ENCODE data around the gene NR1H2. TPM values are rescaled to one million over a fixed set of nuclear protein-coding genes. Genes with fewer than 3 reads are reported as not detected.
A peak's percentile ranks its signal among the peaks of the same experiment; 100 is the strongest.

NR1H2 gene
- total and polyA plus RNA-seq, 3 experiments from 2014 or later = 79.7 to 95.5 (median 82.3) TPM

GRCh38 chr19:50377051-50377461, 799 bp downstream of the NR1H2 start:
- Histone ChIP-seq H3K27ac (ENCODE audit: low read depth, low read length) (peak overlapping the region; percentile 51), H3K4me3 (ENCODE audit: low read length) (peak overlapping the region; percentile 34)
- CTCF ChIA-PET = no interaction called here

GRCh38 chr19:50377517-50377916, 1.3 kb downstream of the NR1H2 start:
- Histone ChIP-seq H3K9me3 (ENCODE audit: low read length) (no peaks in the 10 kb centered on the region), H3K4me1 (ENCODE audit: insufficient read depth, low read length) (peaks cover 13% of the 10 kb centered on the region), H3K27ac (ENCODE audit: low read depth, low read length) (peak overlapping the region; percentile 51), H3K27me3 (ENCODE audit: insufficient read depth, low read length, poor library complexity, severe bottlenecking) (no peaks in the 10 kb centered on the region), H3K36me3 (ENCODE audit: insufficient read depth, low read length) (peaks cover 30% of the 10 kb centered on the region), H3K4me3 (ENCODE audit: low read length) (no peak overlapping the region)
- Mint-ChIP-seq H3K4me3 (peak overlapping the region in 6 of 7 donors; percentile 36 to 100 (median 97)), H3K36me3 (peaks cover 5 to 61% (median 9%) of the 10 kb centered on the region in 3 donors), H3K9me3 (no peaks in the 10 kb centered on the region), H3K4me1 (peaks cover 12 to 31% (median 23%) of the 10 kb centered on the region in 3 donors), H3K27me3 (peaks cover 0 to 3% of the 10 kb centered on the region in 2 donors), H3K27ac (peak overlapping the region; percentile 9 to 100 (median 91))
- CTCF ChIA-PET = interaction anchor here (0.7 kb wide), 1 partner anchor 20 kb away, joined by 3 read pairs; no protein-coding TSS in a partner anchor
- DNase-seq = no peak
- POLR2A ChIA-PET = no interaction called here

More at GRCh38 chr19:50377051-50377461, 799 bp downstream of the NR1H2 start:
- peak; percentile 48 to 76 (median 51) for DNase-seq
- H3K27me3 ChIP-seq (ENCODE audit: insufficient read depth, low read length, poor library complexity, severe bottlenecking) = no peaks in the 10 kb centered on the region
- H3K4me1 ChIP-seq (ENCODE audit: insufficient read depth, low read length) = peaks cover 13% of the 10 kb centered on the region
- H3K4me3 Mint-ChIP-seq = peak overlapping the region; percentile 85 to 100 (median 97)
- no peaks in the 10 kb centered on the region for H3K9me3 Mint-ChIP-seq
- H3K27ac Mint-ChIP-seq = peak overlapping the region; percentile 31 to 100 (median 91)
- peaks cover 0 to 3% of the 10 kb centered on the region in 2 donors for H3K27me3 Mint-ChIP-seq
- POLR2A ChIA-PET = no interaction called here
- H3K36me3 ChIP-seq (ENCODE audit: insufficient read depth, low read length) = peaks cover 30% of the 10 kb centered on the region
- no peaks in the 10 kb centered on the region for H3K9me3 ChIP-seq (ENCODE audit: low read length)
- peaks cover 5 to 57% (median 9%) of the 10 kb centered on the region in 3 donors for H3K36me3 Mint-ChIP-seq
- peaks cover 12 to 31% (median 23%) of the 10 kb centered on the region in 3 donors for H3K4me1 Mint-ChIP-seq

- CTCF ChIA-PET = interaction anchor here (0.7 kb wide), 1 partner anchor 21 kb away, joined by 3 read pairs; no protein-coding TSS in a partner anchor
- H3K36me3 Mint-ChIP-seq = peaks cover 5 to 67% (median 9%) of the 10 kb centered on the region in 3 donors
- peak overlapping the region in 4 of 7 donors; percentile 32 to 66 (median 42) for H3K4me3 Mint-ChIP-seq
- H3K27me3 Mint-ChIP-seq = peaks cover 0 to 5% of the 10 kb centered on the region in 2 donors
- peaks cover 0 to 2% (median 0%) of the 10 kb centered on the region in 5 donors for H3K9me3 Mint-ChIP-seq
- H3K27ac Mint-ChIP-seq = peak overlapping the region in 4 of 8 donors; percentile 10 to 92 (median 70)
- Histone ChIP-seq H3K36me3 (ENCODE audit: insufficient read depth, low read length) (peaks cover 30% of the 10 kb centered on the region), H3K4me3 (ENCODE audit: low read length) (no peak overlapping the region), H3K27me3 (ENCODE audit: insufficient read depth, low read length, poor library complexity, severe bottlenecking) (no peaks in the 10 kb centered on the region), H3K9me3 (ENCODE audit: low read length) (no peaks in the 10 kb centered on the region), H3K27ac (ENCODE audit: low read depth, low read length) (peak overlapping the region; percentile 51), H3K4me1 (ENCODE audit: insufficient read depth, low read length) (peaks cover 13% of the 10 kb centered on the region)
- POLR2A ChIA-PET = no interaction called here
- H3K4me1 Mint-ChIP-seq = peaks cover 14 to 34% (median 27%) of the 10 kb centered on the region in 3 donors
- no peak for DNase-seq
Measured at GRCh38 chr19:50378169-50378862, 2.1 kb downstream of the NR1H2 start.

- H3K27me3 Mint-ChIP-seq = peaks cover 0 to 8% of the 10 kb centered on the region in 2 donors
- no peak for DNase-seq
- H3K27ac Mint-ChIP-seq = peak overlapping the region in 3 of 8 donors; percentile 21 to 81 (median 55)
- no peaks in the 10 kb centered on the region for H3K27me3 ChIP-seq (ENCODE audit: insufficient read depth, low read length, poor library complexity, severe bottlenecking)
- peaks cover 19 to 39% (median 32%) of the 10 kb centered on the region in 3 donors for H3K4me1 Mint-ChIP-seq
- ChIA-PET POLR2A (no interaction called here), CTCF (interaction anchor here (1.1 kb wide), 1 partner anchor 10 kb away, joined by 4 read pairs; no protein-coding TSS in a partner anchor)
- no peak overlapping the region for H3K4me3 ChIP-seq (ENCODE audit: low read length)
- no peaks in the 10 kb centered on the region for H3K9me3 ChIP-seq (ENCODE audit: low read length)
- H3K4me1 ChIP-seq (ENCODE audit: insufficient read depth, low read length) = peaks cover 17% of the 10 kb centered on the region
- peaks cover 5 to 70% (median 9%) of the 10 kb centered on the region in 3 donors for H3K36me3 Mint-ChIP-seq
- H3K4me3 Mint-ChIP-seq = peak overlapping the region in 1 of 7 donors; percentile 66
- H3K9me3 Mint-ChIP-seq = peaks cover 0 to 3% (median 0%) of the 10 kb centered on the region in 5 donors
- peaks cover 30% of the 10 kb centered on the region for H3K36me3 ChIP-seq (ENCODE audit: insufficient read depth, low read length)
- H3K27ac ChIP-seq (ENCODE audit: low read depth, low read length) = no peak overlapping the region
Measured at GRCh38 chr19:50378863-50379236, 2.6 kb downstream of the NR1H2 start.

- CTCF ChIA-PET = interaction anchor here (1.1 kb wide), 1 partner anchor 11 kb away, joined by 4 read pairs; no protein-coding TSS in a partner anchor
- Histone ChIP-seq H3K27ac (ENCODE audit: low read depth, low read length) (no peak overlapping the region), H3K4me3 (ENCODE audit: low read length) (no peak overlapping the region), H3K27me3 (ENCODE audit: insufficient read depth, low read length, poor library complexity, severe bottlenecking) (no peaks in the 10 kb centered on the region), H3K4me1 (ENCODE audit: insufficient read depth, low read length) (peaks cover 18% of the 10 kb centered on the region), H3K36me3 (ENCODE audit: insufficient read depth, low read length) (peaks cover 30% of the 10 kb centered on the region), H3K9me3 (ENCODE audit: low read length) (no peaks in the 10 kb centered on the region)
- Mint-ChIP-seq H3K9me3 (peaks cover 0 to 3% (median 0%) of the 10 kb centered on the region in 5 donors), H3K27ac (peak overlapping the region in 1 of 8 donors; percentile 81), H3K36me3 (peaks cover 5 to 74% (median 9%) of the 10 kb centered on the region in 3 donors), H3K4me1 (peaks cover 25 to 47% (median 36%) of the 10 kb centered on the region in 3 donors), H3K4me3 (peak overlapping the region in 1 of 7 donors; percentile 66), H3K27me3 (peaks cover 0 to 7% of the 10 kb centered on the region in 2 donors)
- POLR2A ChIA-PET = no interaction called here
- DNase-seq = no peak
Measured at GRCh38 chr19:50379602-50380001, 3.3 kb downstream of the NR1H2 start.

- Histone ChIP-seq H3K4me3 (ENCODE audit: low read length) (no peak overlapping the region), H3K27ac (ENCODE audit: low read depth, low read length) (no peak overlapping the region), H3K4me1 (ENCODE audit: insufficient read depth, low read length) (peaks cover 24% of the 10 kb centered on the region), H3K9me3 (ENCODE audit: low read length) (no peaks in the 10 kb centered on the region), H3K27me3 (ENCODE audit: insufficient read depth, low read length, poor library complexity, severe bottlenecking) (no peaks in the 10 kb centered on the region), H3K36me3 (ENCODE audit: insufficient read depth, low read length) (peaks cover 30% of the 10 kb centered on the region)
- Mint-ChIP-seq H3K4me3 (peak overlapping the region in 1 of 7 donors; percentile 66), H3K36me3 (peaks cover 5 to 75% (median 9%) of the 10 kb centered on the region in 3 donors), H3K4me1 (peaks cover 31 to 52% (median 41%) of the 10 kb centered on the region in 3 donors), H3K27me3 (peaks cover 0 to 8% of the 10 kb centered on the region in 2 donors), H3K9me3 (peaks cover 0 to 3% (median 0%) of the 10 kb centered on the region in 5 donors), H3K27ac (peak overlapping the region in 3 of 8 donors; percentile 21 to 87 (median 42))
- DNase-seq = no peak
- ChIA-PET CTCF (no interaction called here), POLR2A (no interaction called here)
Measured at GRCh38 chr19:50380137-50380536, 3.9 kb downstream of the NR1H2 start.

- H3K36me3 Mint-ChIP-seq = peaks cover 5 to 76% (median 9%) of the 10 kb centered on the region in 3 donors
- H3K9me3 Mint-ChIP-seq = peaks cover 0 to 3% (median 0%) of the 10 kb centered on the region in 5 donors
- no peak overlapping the region for H3K27ac ChIP-seq (ENCODE audit: low read depth, low read length)
- peak overlapping the region in 2 of 8 donors; percentile 26 to 87 for H3K27ac Mint-ChIP-seq
- no peak for DNase-seq
- POLR2A ChIA-PET = no interaction called here
- peaks cover 29% of the 10 kb centered on the region for H3K4me1 ChIP-seq (ENCODE audit: insufficient read depth, low read length)
- no peaks in the 10 kb centered on the region for H3K9me3 ChIP-seq (ENCODE audit: low read length)
- H3K4me1 Mint-ChIP-seq = peaks cover 32 to 56% (median 45%) of the 10 kb centered on the region in 3 donors
- H3K4me3 Mint-ChIP-seq = peak overlapping the region in 1 of 7 donors; percentile 24
- H3K27me3 ChIP-seq (ENCODE audit: insufficient read depth, low read length, poor library complexity, severe bottlenecking) = no peaks in the 10 kb centered on the region
- H3K4me3 ChIP-seq (ENCODE audit: low read length) = no peak overlapping the region
- peaks cover 30% of the 10 kb centered on the region for H3K36me3 ChIP-seq (ENCODE audit: insufficient read depth, low read length)
- CTCF ChIA-PET = no interaction called here
- H3K27me3 Mint-ChIP-seq = peaks cover 0 to 8% of the 10 kb centered on the region in 2 donors
Measured at GRCh38 chr19:50380751-50381151, 4.5 kb downstream of the NR1H2 start.
